GM21529 (cell line): Measurements from ENCODE around the gene PRICKLE2.

Experiments
- ATAC-seq: cut with Tn5 transposase; IDR thresholded peaks from one replicate; pipeline ENCODE4 v1.9.1; 2021; ENCODE audit not compliant: unreplicated experiment

PRICKLE2 gene, protein sequence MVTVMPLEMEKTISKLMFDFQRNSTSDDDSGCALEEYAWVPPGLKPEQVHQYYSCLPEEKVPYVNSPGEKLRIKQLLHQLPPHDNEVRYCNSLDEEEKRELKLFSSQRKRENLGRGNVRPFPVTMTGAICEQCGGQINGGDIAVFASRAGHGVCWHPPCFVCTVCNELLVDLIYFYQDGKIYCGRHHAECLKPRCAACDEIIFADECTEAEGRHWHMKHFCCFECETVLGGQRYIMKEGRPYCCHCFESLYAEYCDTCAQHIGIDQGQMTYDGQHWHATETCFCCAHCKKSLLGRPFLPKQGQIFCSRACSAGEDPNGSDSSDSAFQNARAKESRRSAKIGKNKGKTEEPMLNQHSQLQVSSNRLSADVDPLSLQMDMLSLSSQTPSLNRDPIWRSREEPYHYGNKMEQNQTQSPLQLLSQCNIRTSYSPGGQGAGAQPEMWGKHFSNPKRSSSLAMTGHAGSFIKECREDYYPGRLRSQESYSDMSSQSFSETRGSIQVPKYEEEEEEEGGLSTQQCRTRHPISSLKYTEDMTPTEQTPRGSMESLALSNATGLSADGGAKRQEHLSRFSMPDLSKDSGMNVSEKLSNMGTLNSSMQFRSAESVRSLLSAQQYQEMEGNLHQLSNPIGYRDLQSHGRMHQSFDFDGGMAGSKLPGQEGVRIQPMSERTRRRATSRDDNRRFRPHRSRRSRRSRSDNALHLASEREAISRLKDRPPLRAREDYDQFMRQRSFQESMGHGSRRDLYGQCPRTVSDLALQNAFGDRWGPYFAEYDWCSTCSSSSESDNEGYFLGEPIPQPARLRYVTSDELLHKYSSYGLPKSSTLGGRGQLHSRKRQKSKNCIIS

GRCh38 chr3:64224826-64225610, at the start of gene PRICKLE2:
Gene PRICKLE2 (minus strand): TSS chr3:64225466. CDS start chr3:64198927, 26,539 bp downstream.
- peak; percentile 92 for ATAC-seq

DNA sequence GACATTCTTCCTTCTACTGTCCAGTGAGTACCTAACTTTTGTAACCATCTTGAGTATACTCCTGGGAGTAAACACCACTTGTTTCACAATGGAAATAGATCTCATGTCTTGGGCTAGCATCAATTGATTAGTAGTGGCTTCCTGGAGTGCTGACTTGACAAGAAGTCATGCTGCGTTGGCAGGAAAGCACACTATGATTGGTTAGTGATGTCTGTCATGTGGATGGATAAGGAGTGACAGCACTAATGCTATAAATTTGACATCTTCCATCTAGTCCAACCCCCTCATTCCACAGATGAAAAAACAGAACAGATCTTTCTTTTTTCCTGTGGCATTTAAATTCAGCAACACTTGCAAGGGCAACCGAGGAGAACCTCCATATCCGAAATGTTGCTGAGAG, 47.6 kb upstream of the PRICKLE2 start:
- no peak for ATAC-seq

- ATAC-seq = no peak
Measured at GRCh38 chr3:64272271-64272670, 47.0 kb upstream of the PRICKLE2 start.

DNA sequence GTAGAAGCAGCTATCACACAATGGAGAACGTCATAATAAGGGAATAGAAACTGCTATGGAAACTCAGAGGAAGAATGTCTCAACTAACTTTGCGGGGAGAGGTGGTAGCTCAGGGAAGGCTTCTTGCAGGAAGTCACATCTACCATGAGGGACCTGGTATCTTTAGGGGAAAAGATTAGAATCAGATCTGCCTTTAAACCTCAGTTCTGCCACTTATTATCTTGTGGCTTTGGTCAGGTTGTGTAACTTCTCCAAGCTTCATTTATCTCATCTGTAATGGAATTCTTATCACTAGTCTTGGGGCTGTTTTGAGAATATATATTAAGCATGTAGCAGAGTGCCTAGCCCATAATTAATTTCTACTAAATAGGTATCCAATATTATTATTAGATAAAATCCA, 46.4 kb upstream of the PRICKLE2 start:
- ATAC-seq = no peak

- ATAC-seq = no peak
Measured at GRCh38 chr3:64270866-64271260, 45.6 kb upstream of the PRICKLE2 start.

DNA sequence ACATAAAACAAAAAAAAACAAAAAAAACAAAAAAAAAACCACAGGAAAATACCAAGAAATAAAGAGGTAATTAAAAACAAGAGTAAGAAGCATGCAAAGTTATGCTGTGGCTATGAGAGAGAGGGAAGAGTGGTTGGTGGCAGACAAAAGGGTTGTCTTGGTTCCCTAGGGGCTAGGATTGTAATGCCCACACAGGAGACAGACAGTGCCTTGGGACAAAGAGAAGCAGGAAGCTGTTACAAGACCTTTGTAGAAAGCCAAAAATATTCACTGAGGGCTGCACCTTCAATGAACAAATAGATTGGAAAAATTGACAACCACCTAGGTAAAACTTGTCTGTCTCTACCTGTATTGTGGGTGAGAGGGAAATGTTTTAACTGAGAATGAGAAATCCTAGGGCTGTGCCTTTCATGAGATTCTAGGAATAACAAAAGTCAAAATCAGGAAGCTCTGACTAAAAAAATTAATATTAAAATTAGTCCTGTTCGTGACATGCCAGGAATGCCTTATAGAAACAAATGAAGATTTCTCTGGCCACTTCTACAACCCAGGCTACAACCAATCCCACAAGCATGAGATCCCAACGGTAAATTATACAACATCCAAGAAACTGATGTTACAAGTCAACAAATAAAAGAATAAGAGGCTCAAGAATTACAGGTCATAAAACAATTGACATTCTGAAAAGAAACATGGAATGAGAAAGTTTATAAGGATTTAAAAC, 45.0 kb upstream of the PRICKLE2 start:
- ATAC-seq = no peak

DNA sequence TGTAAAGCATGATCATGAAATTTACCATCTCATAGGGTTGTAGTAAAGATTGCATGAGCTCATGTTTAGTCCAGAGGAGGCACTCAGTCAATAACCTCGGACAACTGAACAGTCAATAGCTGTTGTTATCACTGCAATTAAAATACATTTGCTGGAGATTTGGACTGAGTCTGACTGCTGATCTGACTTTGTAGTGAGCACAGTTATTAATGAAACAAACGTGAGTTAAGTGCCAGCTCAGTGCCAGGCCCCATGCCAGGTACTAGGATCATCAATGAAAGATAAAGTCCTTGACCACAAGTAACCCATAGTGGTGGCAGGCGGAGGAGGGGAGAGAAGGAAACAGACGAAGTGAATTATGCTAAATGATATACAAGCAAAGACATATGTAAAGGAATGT, 43.7 kb upstream of the PRICKLE2 start:
- ATAC-seq = no peak

- no peak for ATAC-seq
Measured at GRCh38 chr3:64267721-64268604, 42.7 kb upstream of the PRICKLE2 start.

DNA sequence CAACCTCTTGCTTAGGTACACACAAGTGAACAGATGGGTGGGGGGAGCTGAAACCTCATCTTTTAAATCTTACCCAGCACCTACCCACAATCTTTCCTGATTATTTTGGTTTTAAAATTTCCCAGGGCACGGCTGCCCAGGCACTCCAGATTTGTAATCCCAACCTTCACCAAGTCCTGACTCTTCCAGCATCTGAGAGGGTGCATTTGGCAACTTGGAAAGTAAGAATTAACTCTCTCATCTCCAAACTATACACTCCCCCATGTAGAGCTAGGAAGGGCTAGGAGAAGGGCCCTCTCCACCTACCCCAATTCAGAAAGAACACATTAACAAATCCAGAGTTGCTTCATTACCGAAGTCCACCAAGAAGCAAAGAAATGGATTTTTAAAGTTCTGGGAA, 41.7 kb upstream of the PRICKLE2 start:
- ATAC-seq = no peak

GRCh38 chr3:64266065-64266931, 41.0 kb upstream of the PRICKLE2 start:
- ATAC-seq = no peak

GRCh38 chr3:64265646-64266045, 40.4 kb upstream of the PRICKLE2 start:
- ATAC-seq = no peak

DNA sequence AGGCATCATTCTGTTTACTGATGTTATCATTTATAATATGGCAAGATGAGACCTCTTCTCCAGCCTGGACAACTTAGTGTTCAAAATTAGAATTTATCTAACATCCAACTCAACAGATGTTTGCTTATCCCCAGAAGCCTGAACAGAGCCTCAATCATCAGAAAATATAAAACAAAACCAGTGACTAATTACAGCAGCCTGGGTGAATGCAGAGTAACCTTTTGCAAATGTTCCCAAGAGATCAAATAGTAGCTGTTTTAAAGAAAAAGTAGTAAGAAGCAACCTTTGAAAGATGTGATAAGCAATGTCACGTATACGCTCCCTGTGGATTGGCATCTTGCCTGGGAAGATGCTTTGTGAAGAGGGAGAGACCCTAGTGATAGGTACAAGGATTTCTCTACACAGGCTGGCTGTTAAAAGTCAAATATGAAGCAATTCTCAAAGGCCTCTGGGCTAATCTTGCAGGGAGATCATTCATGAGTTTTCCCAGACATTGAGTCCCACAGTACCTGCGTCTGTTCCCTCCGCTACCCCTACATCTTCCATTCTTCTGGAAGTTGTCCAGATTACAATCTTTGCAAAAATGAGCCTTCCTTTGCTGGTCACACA, 39.3 kb upstream of the PRICKLE2 start:
- no peak for ATAC-seq

GRCh38 chr3:64262574-64263114, 37.4 kb upstream of the PRICKLE2 start:
- ATAC-seq = no peak

DNA sequence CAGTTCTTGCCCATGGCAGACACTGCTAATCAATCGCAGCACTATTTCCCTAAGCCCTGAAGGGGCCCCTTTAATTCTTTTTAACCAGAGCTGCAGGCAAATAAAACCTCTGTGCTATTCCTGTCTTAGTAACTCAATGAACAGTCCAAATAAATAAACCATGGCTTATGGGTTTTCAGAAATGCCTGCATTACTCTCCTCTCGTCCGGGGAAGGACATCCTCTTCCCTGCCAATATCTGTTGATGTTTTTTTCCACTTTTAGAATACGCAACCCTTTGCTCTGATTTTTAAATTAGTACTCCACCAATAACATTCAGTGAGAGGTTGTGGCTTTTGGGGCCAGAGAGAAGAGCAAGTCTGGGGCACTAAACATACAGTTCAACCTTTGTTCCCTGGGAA, 35.2 kb upstream of the PRICKLE2 start:
- ATAC-seq = no peak

DNA sequence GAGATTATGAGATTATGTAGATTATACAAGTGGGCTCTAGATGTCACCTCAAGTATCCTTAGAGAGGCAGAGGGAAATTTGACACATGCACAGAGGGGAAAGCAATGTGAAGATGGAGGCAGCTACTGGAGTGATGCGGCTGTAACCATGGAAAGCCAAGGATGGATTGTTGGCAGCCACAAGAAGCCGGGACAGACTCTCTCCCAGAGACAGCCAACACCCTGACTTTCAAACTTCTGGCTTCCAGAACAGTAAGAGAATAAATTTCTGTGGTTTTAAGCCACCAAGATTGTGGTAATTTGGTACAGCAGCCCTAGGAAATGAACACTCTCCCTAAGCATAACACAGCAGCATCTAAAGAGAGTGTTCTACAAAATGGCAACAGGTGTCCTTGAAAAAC, 34.4 kb upstream of the PRICKLE2 start:
- no peak for ATAC-seq

- no peak for ATAC-seq
Measured at GRCh38 chr3:64257100-64257755, 32.0 kb upstream of the PRICKLE2 start.

DNA sequence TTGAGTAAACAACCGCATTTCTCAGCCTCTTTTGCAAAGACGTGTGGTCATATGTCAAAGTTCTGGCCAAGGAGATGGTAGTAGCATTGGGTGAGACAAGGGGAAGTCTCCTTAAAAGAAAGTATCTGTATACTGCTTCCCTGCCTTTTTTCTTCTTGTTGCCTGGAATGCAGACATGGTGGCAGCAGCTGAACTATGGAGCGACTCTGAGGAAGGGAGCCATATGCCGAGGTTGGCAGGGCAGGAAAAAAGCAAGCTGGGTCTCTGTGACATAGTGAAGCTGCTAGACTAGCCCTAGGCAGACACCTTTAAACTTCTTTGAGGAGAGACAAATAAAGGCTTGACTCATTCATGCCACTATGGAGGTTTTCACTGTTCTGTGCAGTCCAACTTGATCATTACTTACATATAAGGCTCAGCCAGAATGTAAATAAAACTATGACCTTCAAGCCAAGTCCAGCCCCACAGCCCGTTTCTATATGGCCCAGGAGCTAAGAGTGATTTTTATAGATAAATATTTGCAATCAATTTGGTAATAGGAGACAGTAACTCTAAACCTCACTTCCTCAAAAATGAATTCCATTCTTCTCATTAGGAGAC, 30.6 kb upstream of the PRICKLE2 start:
- no peak for ATAC-seq
